OCI-LY1 (cell line): ENCODE results near the gene STARD9.

ENCODE experiments used
- CTCF ChIP-seq: fragments of 200-600 bp; sonication (generic), shearing (Covaris generic); IDR thresholded peaks from 2 replicates; pipeline ENCODE4 v1.5.1; 2017; ENCODE audit warnings: mild to moderate bottlenecking, antibody characterized with exemption, low read length, moderate library complexity, mixed read lengths
- EZH2 ChIP-seq: fragments of 200-600 bp; sonication (generic), shearing (Covaris generic); IDR thresholded peaks from 2 replicates; pipeline ENCODE4 v1.8.0; 2017; ENCODE audit warnings: borderline replicate concordance, mixed run types, mild to moderate bottlenecking, antibody characterized with exemption, low read length, moderate library complexity, mixed read lengths

- TF ChIP-seq CTCF (no peak), EZH2 (no peak)
Observed at GRCh38 chr15:42681119-42681518, 105.7 kb downstream of the STARD9 start.
